OCI-LY7 (cell line): ENCODE measurements around the gene ACBD5. TPM values are rescaled to one million over a fixed set of nuclear protein-coding genes. Genes with fewer than 3 reads are reported as not detected.

Source experiments
- BruUV-seq: library from RNA; stranded (reverse); fragments of 400-500 nt; replicated peaks from 2 replicates; lab custom pipeline; 2021; lab: Mats Ljungman, UMichigan
- CTCF ChIA-PET: fragments of 300-600 bp; sonication (Branson Sonifier 250); formaldehyde crosslinking; loops from one replicate; lab custom pipeline; 2022; ENCODE audit warnings: antibody characterized with exemption; ENCODE audit not compliant: unreplicated experiment; lab: Charles Lee
- POLR2A ChIA-PET: fragments of 300-600 bp; sonication (Branson Sonifier 250); formaldehyde crosslinking; loops from one replicate; lab custom pipeline; 2022; ENCODE audit warnings: antibody characterized with exemption; lab: Charles Lee
- DNase-seq: peaks from one replicate; pipeline ENCODE4 v3.0.0-alpha.2; 2015; ENCODE audit warnings: low spot score
- H2AFZ ChIP-seq: fragments of 200-600 bp; sonication (generic), shearing (Covaris generic); 2 replicates; pipeline ENCODE4 v1.6.1; 2014; ENCODE audit warnings: mild to moderate bottlenecking, antibody characterized with exemption, low read length, moderate library complexity
- H3K27ac ChIP-seq: fragments of 200-600 bp; sonication (generic); 2 replicates; pipeline ENCODE4 v1.5.1; 2014; ENCODE audit warnings: mixed run types, low read depth, mild to moderate bottlenecking, moderate library complexity, low read length, inconsistent platforms; ENCODE audit not compliant: poor library complexity, severe bottlenecking
- H3K36me3 ChIP-seq: fragments of 200-600 bp; sonication (generic); 2 replicates; pipeline ENCODE4 v1.6.1; 2014; ENCODE audit warnings: mild to moderate bottlenecking, antibody characterized with exemption, low read length, moderate library complexity, mixed read lengths; ENCODE audit not compliant: insufficient read depth
- H3K4me1 ChIP-seq: fragments of 200-600 bp; sonication (generic); 2 replicates; pipeline ENCODE4 v1.5.1; 2014; ENCODE audit warnings: mild to moderate bottlenecking, low read length; ENCODE audit not compliant: insufficient read depth, poor library complexity, severe bottlenecking
- H3K4me2 ChIP-seq: fragments of 200-600 bp; sonication (generic); 2 replicates; pipeline ENCODE4 v1.6.1; 2014; ENCODE audit warnings: mild to moderate bottlenecking, low read length
- H3K4me3 ChIP-seq: fragments of 200-600 bp; sonication (generic); 2 replicates; pipeline ENCODE4 v1.5.1; 2014; ENCODE audit warnings: mild to moderate bottlenecking, low read depth, low read length; ENCODE audit not compliant: poor library complexity, severe bottlenecking
- H3K79me2 ChIP-seq: fragments of 200-600 bp; sonication (generic); 2 replicates; pipeline ENCODE4 v1.6.1; 2016; ENCODE audit warnings: low read depth, mild to moderate bottlenecking, low read length, moderate library complexity, mixed read lengths; ENCODE audit not compliant: insufficient read depth
- H3K9me2 ChIP-seq: fragments of 200-600 bp; sonication (generic); 2 replicates; pipeline ENCODE4 v1.6.1; 2016; ENCODE audit warnings: mild to moderate bottlenecking, low read length, mixed read lengths; ENCODE audit not compliant: insufficient read depth
- H3K9me3 ChIP-seq: fragments of 200-600 bp; sonication (generic); 2 replicates; pipeline ENCODE4 v1.6.1; 2014; ENCODE audit warnings: mild to moderate bottlenecking, mixed run types, low read length, mixed read lengths
- H4K20me1 ChIP-seq: fragments of 200-600 bp; sonication (generic); 2 replicates; pipeline ENCODE4 v1.6.1; 2014; ENCODE audit warnings: mild to moderate bottlenecking, antibody characterized with exemption, low read length, moderate library complexity, mixed read lengths; ENCODE audit not compliant: insufficient read depth
- CTCF ChIP-seq: fragments of 200-600 bp; sonication (generic); conservative IDR thresholded peaks from 2 replicates; pipeline ENCODE4 v1.5.1; 2014; ENCODE audit warnings: mild to moderate bottlenecking, antibody characterized with exemption, low read length, moderate library complexity, mixed read lengths
- EZH2phosphoT487 ChIP-seq: fragments of 200-600 bp; sonication (generic); IDR thresholded peaks from 2 replicates; pipeline ENCODE4 v1.6.1; 2018; ENCODE audit warnings: low read depth, borderline replicate concordance, mild to moderate bottlenecking, mixed run types, antibody characterized with exemption, low read length, moderate library complexity, mixed read lengths
- intact Hi-C: fragments of 100-400 bp; cut with micrococcal nuclease; formaldehyde crosslinking; loops from one replicate; pipeline ENCODE4 v1.10.0; 2022; ENCODE audit not compliant: unreplicated experiment
- total RNA-seq, 2 experiments: library from RNA; depleted of rRNA in 1 of 2; stranded (reverse); fragments of >200 nt in 1 of 2; shearing (Covaris generic) in 1 of 2; gene quantifications; 2 replicates each; pipeline ENCODE4 v1.2.3, GENCODE V29; 2014 to 2022

Gene ACBD5
- total RNA-seq, 2 experiments from 2014 or later = 10.8 to 20.0 TPM

- ChIA-PET POLR2A (interaction anchor here (1.0 to 1.4 kb wide), 2 partner anchors 12 to 18 kb away, joined by 3 to 4 read pairs; no protein-coding TSS in a partner anchor), CTCF (no interaction called here)
- Histone ChIP-seq H3K9me2 (no peaks in the 10 kb centered on the region), H3K4me2 (no peak overlapping the region), H3K36me3 (peaks cover 53% of the 10 kb centered on the region), H3K27ac (no peak overlapping the region), H4K20me1 (no peaks in the 10 kb centered on the region), H3K4me1 (no peaks in the 10 kb centered on the region), H2AFZ (no peak overlapping the region), H3K79me2 (no peaks in the 10 kb centered on the region), H3K4me3 (no peak overlapping the region), H3K9me3 (no peaks in the 10 kb centered on the region)
- DNase-seq = no peak
- no TSS peak for BruUV-seq
- intact Hi-C loops = no loop called here
- TF ChIP-seq EZH2phosphoT487 = no peak
- no peak for TF ChIP-seq CTCF
Observed at GRCh38 chr10:27188897-27189296, 51.7 kb downstream of the ACBD5 start.

GRCh38 chr10:27188259-27188658 is 52.3 kb downstream of the ACBD5 start:
- no peak overlapping the region for H2AFZ ChIP-seq
- H4K20me1 ChIP-seq = no peaks in the 10 kb centered on the region
- no peak for TF ChIP-seq CTCF
- no peak for TF ChIP-seq EZH2phosphoT487
- H3K79me2 ChIP-seq = no peaks in the 10 kb centered on the region
- no peak overlapping the region for H3K4me2 ChIP-seq
- intact Hi-C loops = no loop called here
- H3K27ac ChIP-seq = no peak overlapping the region
- peaks cover 59% of the 10 kb centered on the region for H3K36me3 ChIP-seq
- ChIA-PET POLR2A (interaction anchor here (0.6 to 1.4 kb wide), 3 partner anchors 11 to 34 kb away, joined by 3 to 4 read pairs (median 3); partner anchors contain the start of gene YME1L1), CTCF (no interaction called here)
- H3K9me2 ChIP-seq = no peaks in the 10 kb centered on the region
- BruUV-seq = no TSS peak
- no peaks in the 10 kb centered on the region for H3K4me1 ChIP-seq
- no peak for DNase-seq
- H3K4me3 ChIP-seq = no peak overlapping the region
- no peaks in the 10 kb centered on the region for H3K9me3 ChIP-seq

- no peak overlapping the region for H2AFZ ChIP-seq
- no peak for DNase-seq
- no peak overlapping the region for H3K4me3 ChIP-seq
- CTCF ChIA-PET = no interaction called here
- no peaks in the 10 kb centered on the region for H3K4me1 ChIP-seq
- intact Hi-C loops = loop anchor here (5.0 kb wide), 1 partner anchor 48 kb away; no protein-coding TSS in a partner anchor
- POLR2A ChIA-PET = interaction anchor here (0.5 to 1.8 kb wide), 3 partner anchors 13 to 18 kb away, joined by 3 to 4 read pairs (median 4); no protein-coding TSS in a partner anchor
- BruUV-seq = no TSS peak
- H3K79me2 ChIP-seq = no peaks in the 10 kb centered on the region
- H3K9me2 ChIP-seq = no peaks in the 10 kb centered on the region
- TF ChIP-seq EZH2phosphoT487 (no peak), CTCF (no peak)
- no peaks in the 10 kb centered on the region for H3K9me3 ChIP-seq
- no peak overlapping the region for H3K4me2 ChIP-seq
- H3K36me3 ChIP-seq = peaks cover 96% of the 10 kb centered on the region
- no peaks in the 10 kb centered on the region for H4K20me1 ChIP-seq
- H3K27ac ChIP-seq = no peak overlapping the region
Observed at GRCh38 chr10:27169849-27170248, 70.7 kb downstream of the ACBD5 start.
